HG02852 (cell line): ENCODE measurements around the gene PGAP1.

Experiments used
- ATAC-seq: cut with Tn5 transposase; IDR thresholded peaks from one replicate; pipeline ENCODE4 v1.9.1; 2021; ENCODE audit warnings: mild to moderate bottlenecking, moderate library complexity; ENCODE audit not compliant: unreplicated experiment

PGAP1 gene

DNA sequence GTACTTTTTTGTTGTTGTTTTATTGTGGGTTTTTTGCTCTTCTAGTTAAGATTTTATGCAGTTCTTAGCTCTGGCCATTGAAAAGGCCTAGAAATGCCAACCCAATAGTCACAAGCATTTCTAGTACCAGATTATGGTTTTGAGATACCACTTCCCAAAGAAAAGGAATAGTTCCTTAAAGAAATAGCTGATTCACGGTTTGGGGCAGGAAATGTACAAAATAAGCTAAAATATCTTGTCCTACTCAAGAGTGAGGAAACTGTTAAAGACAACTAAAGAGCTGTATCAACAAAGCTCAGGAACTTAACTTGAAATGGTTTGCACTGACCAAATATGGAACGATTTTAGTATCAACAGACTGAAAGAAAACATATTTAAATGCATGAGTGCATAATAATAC, 35.4 kb downstream of the PGAP1 start:
- no peak for ATAC-seq

- no peak for ATAC-seq
Observed at GRCh38 chr2:196887431-196887830, 39.1 kb downstream of the PGAP1 start.

DNA sequence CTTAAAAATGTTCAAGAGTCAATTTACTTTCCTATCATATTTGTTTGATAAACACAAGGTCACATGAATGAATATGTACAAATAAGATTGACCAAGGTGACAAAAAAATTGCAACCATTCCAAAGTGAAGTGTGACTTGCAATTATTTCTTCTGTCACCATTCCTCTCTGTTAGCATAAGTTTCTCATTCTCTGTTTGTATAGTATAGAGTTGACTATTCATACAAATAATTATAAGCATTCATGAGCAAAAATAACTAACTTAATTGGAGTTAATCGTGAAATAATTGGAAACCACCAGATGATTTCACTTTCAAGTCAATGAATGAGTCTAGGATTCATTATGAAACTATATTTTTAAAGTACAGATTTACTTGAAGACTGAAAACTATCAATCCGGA, 42.1 kb downstream of the PGAP1 start:
- ATAC-seq = no peak

DNA sequence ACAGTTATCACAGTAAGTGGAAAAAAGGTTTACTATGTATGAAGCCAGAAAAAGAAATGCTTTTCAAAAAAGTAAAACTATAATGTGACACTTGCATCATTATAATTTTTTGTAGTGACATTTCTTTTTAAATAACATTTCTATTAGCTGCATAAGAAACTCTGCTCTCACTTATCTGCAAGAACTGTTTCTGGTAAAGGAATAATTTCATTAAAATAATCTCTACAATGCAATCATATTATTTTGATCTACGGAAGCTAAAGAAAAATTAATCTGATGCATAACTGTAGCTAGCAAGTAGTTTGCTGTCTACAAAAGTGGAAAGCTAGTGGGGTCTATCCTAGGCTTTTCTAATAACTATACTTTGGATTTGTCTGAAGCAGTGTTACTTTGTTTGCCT, 50.1 kb downstream of the PGAP1 start:
- ATAC-seq = no peak

- ATAC-seq = no peak
Observed at GRCh38 chr2:196875414-196875813, 51.1 kb downstream of the PGAP1 start.

- ATAC-seq = no peak
Observed at GRCh38 chr2:196873511-196873910, 53.0 kb downstream of the PGAP1 start.

DNA sequence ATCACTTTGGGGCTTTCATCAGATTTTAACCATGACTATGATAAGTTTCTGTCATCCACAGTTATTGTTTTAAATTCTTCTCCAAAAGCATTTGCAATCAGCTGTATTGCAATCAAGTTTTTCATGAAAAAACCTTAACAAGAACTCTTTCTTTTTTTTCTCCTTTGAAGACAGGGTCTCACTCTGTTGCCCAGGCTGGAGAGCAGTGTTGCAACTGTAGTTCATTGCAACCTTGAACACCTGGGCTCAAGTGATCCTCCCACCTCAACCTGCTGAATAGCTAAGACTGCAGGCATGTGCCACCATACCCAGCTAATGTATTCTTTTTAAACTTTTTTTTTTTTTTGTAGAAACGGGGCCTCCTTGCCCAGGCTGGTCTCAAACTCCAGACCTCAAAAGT, 71.9 kb downstream of the PGAP1 start:
- no peak for ATAC-seq

DNA sequence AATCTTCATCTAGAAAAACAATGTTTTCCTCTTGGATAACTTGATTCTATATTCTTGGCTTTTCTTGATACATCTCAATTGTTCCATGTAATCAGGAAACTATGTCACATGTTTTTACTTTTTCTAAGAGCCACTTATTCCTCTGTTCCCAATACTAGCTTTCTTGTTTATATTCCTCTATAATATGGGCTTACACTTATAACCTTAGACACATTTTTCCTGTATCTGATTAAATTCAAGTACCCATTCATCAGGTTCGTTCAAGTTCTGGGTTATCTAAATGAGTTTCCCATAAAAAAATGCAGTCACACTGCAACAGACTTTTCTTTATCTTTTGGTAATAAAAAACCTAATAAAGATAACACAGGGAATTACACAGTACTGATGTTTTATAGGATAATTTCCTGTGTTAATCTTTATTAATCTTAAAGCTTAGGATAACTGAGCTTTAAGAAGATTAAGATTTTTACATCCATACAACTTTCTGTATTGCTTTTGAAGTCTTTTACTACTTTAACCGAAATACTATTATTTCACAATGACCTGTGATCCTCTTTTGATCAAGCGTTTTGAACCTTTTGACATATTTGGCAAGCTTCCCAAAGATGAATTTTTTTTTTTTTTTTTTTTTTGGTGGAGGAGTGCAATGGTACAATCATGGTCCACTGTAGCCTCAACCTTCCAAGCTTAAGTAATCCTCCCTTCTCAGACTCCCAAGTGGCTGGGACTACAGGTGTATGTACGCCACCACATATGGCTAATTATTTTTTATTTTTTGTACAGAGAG, 73.0 kb downstream of the PGAP1 start:
- no peak for ATAC-seq

DNA sequence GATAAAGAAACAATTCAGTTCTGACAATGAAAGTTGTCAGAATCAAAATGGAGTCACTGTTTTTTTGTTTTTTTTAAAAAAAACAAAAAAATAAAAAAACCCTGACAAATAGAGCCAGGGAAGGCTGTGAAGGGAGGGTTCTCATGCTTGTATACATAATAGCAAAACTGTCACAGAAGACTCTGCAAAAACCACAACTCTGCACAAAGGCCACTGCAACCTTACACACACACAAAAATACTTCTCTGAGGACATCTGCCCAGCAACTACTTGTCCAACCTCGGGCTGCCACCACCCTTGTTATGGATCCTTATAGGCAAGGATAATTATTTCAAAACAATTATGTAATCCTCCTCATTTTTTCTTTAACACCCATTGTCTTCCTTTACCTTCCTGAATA, 75.4 kb downstream of the PGAP1 start:
- ATAC-seq = no peak

DNA sequence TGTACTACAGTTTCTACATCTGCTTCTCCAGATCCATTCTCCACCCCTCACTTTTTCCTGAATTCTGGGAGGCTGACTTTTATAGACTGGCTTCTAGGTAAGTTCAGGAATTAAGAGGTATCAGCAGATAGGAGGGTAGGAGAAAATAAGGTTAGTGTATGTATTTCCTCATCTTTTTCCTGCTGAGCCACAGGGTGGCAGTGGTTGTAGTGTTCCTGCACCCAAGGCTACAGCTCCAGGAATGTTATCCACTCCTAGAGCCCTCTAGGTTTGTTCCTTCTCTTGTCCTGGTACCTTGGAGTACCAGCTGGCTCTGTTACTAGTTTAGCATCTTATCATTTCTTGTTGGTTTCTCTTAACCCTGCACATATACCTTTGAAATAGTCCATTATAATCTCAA, 76.6 kb downstream of the PGAP1 start:
- ATAC-seq = no peak

DNA sequence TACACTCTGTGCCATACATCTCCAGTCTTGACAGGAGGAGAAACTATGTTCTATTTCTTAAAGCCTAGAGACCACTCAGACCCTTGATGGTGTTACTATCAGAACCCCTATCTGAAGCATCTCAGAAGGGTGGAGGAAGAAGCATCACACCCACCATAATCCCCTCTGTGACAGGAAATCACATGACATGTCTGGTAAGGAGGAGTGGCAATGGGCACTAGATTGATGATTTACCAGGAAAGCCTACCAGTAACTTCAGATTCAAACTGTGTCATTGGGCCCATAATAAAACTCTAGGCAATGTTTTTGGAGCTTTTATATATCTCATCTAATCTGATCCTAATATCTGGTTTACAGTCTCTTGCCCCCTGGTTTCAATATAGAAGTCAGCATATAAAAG, 80.2 kb downstream of the PGAP1 start:
- no peak for ATAC-seq

DNA sequence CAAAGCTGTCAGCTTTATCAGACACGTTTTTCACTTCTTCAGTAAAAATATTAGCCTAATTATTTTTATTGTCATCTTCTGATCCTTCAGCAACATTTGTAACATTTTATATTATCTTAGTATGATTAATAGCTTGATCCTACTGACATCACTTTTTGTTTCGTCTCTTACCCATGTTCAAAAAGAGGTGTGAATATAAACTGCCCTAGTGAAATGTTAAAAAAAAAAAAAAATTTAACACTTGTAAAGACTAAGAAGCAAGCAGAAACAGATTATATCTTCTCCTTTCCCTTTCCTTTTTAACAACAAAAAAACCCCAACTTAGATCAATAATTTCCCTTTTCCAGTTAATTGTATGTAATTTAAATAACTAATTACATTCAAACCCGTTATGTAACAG, 81.1 kb downstream of the PGAP1 start:
- ATAC-seq = no peak

DNA sequence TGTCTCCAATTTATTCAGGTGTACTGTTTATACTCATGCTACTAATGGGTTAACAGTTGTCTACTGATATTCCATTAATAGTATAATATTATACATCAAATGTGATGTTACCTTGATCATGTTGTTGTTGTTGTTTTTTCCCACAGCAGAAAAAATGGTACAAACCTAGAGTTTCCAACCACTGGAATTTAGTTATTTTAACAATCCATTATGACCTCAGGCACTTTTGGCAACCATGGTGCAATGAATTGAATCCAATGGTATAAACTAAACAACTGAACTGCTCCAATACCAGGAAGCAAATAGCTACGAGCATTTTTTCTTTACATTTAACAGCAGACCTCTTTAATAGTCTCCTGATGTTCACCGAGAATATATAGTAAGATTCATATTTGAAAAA, 86.3 kb downstream of the PGAP1 start:
- no peak for ATAC-seq

DNA sequence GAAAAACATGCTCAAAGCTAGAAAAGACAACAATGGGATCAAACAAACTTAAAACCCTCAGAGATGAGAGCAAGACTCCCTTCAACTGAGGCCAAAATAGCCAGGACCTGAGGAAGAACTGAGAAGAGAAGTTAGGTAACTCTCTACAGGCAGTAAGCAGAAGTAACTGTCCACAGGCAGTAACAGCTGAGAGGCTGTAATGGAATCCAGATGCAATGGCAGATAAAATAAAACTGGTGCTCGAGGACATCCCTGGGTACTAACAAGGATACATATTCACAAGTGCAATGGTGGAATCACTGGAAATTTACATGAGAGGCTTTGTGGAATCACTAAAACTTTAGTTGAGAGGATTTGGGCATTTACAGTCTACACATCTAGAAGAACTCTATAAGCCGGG, 86.9 kb downstream of the PGAP1 start:
- no peak for ATAC-seq

GRCh38 chr2:196836440-196836839, 90.1 kb downstream of the PGAP1 start:
- no peak for ATAC-seq

GRCh38 chr2:196830701-196831100, 95.8 kb downstream of the PGAP1 start:
- ATAC-seq = no peak

GRCh38 chr2:196827356-196827755, 99.2 kb downstream of the PGAP1 start:
- no peak for ATAC-seq

DNA sequence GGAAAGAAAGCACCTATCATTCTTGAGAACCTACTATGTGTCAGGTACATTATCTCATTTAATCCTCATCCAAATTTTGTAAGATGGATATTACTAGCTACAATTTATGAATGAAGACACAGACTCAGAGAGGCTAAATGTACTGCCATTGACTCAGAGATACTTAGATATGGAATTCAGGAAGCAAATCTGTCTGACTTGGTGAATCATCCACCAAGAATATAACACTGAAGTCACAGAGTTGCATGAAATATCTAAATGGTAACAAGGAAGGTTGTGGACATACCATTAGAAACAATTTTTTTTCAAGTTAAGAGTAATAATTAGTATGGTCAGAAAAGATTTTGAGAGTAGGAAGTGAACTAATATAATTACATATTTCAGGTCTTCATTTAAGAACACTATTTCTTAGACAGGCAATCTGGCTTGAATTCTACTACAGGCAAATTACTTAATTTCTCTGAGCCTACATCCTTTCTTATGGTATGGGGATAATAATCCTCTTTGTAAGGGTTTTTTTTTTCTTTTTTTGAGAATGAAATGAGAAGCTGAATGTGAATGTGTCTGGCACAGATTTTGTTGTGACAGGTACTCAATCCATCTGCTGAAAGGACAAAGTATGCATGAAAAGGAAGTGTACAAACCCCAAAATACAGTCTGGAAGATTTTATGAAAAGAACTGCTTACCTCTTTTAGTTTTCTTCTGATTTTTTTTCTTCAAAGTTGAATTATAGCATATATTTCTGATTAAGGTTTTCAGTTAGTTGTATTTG, 102.6 kb downstream of the PGAP1 start:
- no peak for ATAC-seq

GRCh38 chr2:196821195-196821594, 105.3 kb downstream of the PGAP1 start:
- no peak for ATAC-seq

DNA sequence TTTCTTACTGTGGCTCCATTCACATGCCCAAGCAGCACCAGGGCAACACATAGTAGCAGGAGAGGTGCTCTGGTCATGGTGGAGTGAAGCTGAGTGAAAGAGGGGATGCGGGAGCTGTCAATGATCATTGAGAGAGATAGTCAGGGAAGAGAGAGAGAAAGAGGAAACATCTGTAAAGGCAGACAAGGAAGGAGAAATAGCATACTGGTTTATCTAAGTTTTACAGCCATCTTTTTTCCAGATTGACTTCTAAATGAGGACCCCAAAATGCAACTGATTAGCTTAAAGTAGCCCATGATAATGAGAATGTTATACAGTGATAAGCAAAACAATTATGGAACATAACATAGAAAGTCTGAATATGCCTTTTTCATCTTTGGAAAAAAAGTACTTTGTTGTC, 117.2 kb downstream of the PGAP1 start, which contains the start of gene C2orf66:
C2orf66 (minus strand) TSS at position 96 of the 400 bp plus-strand sequence; CDS start at position 77, 19 bp downstream.
- no peak for ATAC-seq

- ATAC-seq = no peak
Observed at GRCh38 chr2:196808083-196808665, 118.3 kb downstream of the PGAP1 start.

GRCh38 chr2:196804381-196804780, 122.1 kb downstream of the PGAP1 start:
- ATAC-seq = no peak
